C4-2B (cell line): ENCODE results near the gene NAGPA.

Experiments
- ZFX ChIP-seq: fragments of 450-650 bp; IDR thresholded peaks from 2 replicates; pipeline ENCODE4 v1.6.1; 2017
- TF ChIP-seq, protein P1 (sequence below): fragments of 450-650 bp; conservative IDR thresholded peaks from 2 replicates; pipeline ENCODE4 v1.5.1; 2017; ENCODE audit warnings: mild to moderate bottlenecking

DNA sequence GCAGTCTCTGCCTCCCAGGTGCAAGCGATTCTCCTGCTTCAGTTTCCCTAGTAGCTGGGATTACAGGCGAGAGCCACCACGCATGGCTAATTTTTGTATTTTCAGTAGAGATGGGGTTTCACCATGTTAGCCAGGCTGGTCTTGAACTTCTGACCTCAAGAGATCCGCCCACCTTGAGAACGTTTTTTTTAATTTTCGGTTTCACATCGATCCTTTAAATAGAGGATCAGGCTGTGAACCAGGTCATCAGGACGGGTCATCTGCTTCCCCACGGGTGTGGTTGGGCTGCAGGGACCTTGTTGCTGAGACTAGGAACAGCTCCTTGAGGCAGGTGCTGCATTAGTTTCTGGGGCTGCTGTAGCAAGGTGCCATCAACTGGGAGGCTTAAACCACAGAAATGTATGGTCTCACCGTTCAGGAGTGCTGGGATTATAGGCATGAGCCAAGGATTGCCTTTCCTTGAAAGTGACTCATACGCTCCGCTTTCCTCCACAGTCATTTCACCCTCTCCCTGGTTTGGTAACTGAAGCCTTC, 7.9 kb upstream of the NAGPA start:
- TF ChIP-seq, protein P1, sequence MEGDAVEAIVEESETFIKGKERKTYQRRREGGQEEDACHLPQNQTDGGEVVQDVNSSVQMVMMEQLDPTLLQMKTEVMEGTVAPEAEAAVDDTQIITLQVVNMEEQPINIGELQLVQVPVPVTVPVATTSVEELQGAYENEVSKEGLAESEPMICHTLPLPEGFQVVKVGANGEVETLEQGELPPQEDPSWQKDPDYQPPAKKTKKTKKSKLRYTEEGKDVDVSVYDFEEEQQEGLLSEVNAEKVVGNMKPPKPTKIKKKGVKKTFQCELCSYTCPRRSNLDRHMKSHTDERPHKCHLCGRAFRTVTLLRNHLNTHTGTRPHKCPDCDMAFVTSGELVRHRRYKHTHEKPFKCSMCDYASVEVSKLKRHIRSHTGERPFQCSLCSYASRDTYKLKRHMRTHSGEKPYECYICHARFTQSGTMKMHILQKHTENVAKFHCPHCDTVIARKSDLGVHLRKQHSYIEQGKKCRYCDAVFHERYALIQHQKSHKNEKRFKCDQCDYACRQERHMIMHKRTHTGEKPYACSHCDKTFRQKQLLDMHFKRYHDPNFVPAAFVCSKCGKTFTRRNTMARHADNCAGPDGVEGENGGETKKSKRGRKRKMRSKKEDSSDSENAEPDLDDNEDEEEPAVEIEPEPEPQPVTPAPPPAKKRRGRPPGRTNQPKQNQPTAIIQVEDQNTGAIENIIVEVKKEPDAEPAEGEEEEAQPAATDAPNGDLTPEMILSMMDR: no peak
- no peak for TF ChIP-seq ZFX
